HepG2 (cell line): Measurements from ENCODE around the gene CENPB. TPM values are rescaled to one million over a fixed set of nuclear protein-coding genes. Genes with fewer than 3 reads are reported as not detected.
A peak's percentile ranks its signal among the peaks of the same experiment; 100 is the strongest.

Source experiments
- ATF1 ChIP-seq: IDR thresholded peaks from 2 replicates; pipeline ENCODE4 v1.6.1; 2016; ENCODE audit warnings: mild to moderate bottlenecking, control low read depth
- CBX5 ChIP-seq: sonication (generic); formaldehyde crosslinking; IDR thresholded peaks from 2 replicates; pipeline ENCODE4 v1.4.0; 2020; ENCODE audit warnings: missing genetic modification reagents, borderline replicate concordance
- CTCF ChIP-seq: sonication (generic); formaldehyde crosslinking; IDR thresholded peaks from 2 replicates; pipeline ENCODE4 v1.5.0; 2020; ENCODE audit warnings: mild to moderate bottlenecking, missing genetic modification reagents, moderate library complexity
- KAT8 ChIP-seq: IDR thresholded peaks from 2 replicates; pipeline ENCODE4 v1.6.1; 2016; ENCODE audit warnings: missing genetic modification reagents, missing compliant biosample characterization
- NCOA5 ChIP-seq: sonication (generic); formaldehyde crosslinking; IDR thresholded peaks from 2 replicates; pipeline ENCODE4 v1.4.0; 2020; ENCODE audit warnings: missing genetic modification reagents
- RNF219 ChIP-seq: sonication (generic); formaldehyde crosslinking; IDR thresholded peaks from 2 replicates; pipeline ENCODE4 v1.5.0; 2020; ENCODE audit warnings: mild to moderate bottlenecking, missing genetic modification reagents
- SP2 ChIP-seq: sonication (generic); formaldehyde crosslinking; IDR thresholded peaks from 2 replicates; pipeline ENCODE4 v1.5.1; 2020; ENCODE audit warnings: mild to moderate bottlenecking, missing genetic modification reagents
- ZFP82 ChIP-seq: sonication (generic); formaldehyde crosslinking; IDR thresholded peaks from 2 replicates; pipeline ENCODE4 v1.5.1; 2020; ENCODE audit warnings: mild to moderate bottlenecking, missing genetic modification reagents, borderline replicate concordance
- ZNF33B ChIP-seq: sonication (generic); formaldehyde crosslinking; IDR thresholded peaks from 2 replicates; pipeline ENCODE4 v1.5.1; 2020; ENCODE audit warnings: mild to moderate bottlenecking, missing genetic modification reagents
- ZNF362 ChIP-seq: sonication (generic); formaldehyde crosslinking; IDR thresholded peaks from 2 replicates; pipeline ENCODE4 v1.4.0; 2020; ENCODE audit warnings: missing genetic modification reagents, mild to moderate bottlenecking, borderline replicate concordance
- ZNF770 ChIP-seq: sonication (generic); formaldehyde crosslinking; IDR thresholded peaks from 2 replicates; pipeline ENCODE4 v1.5.0; 2020; ENCODE audit warnings: mild to moderate bottlenecking, missing genetic modification reagents
- ZNF816 ChIP-seq: sonication (generic); formaldehyde crosslinking; IDR thresholded peaks from 2 replicates; pipeline ENCODE4 v1.8.0; 2022; ENCODE audit warnings: missing genetic modification reagents, mild to moderate bottlenecking, borderline replicate concordance
- ZNF891 ChIP-seq: sonication (generic); formaldehyde crosslinking; IDR thresholded peaks from 2 replicates; pipeline ENCODE4 v1.5.0; 2020; ENCODE audit warnings: mild to moderate bottlenecking, missing genetic modification reagents
- polyA plus RNA-seq, 8 experiments: library from polyadenylated mRNA; depleted of rRNA in 3 of 8; stranded (reverse) in 7 of 8; unstranded in 1 of 8; fragments of >200 nt; fragmentation: Illumina TruSeq in 4 of 8; extraction: Trizol in 4 of 8; gene quantifications; 2 replicates each; pipeline versions ENCODE4 v1.2.1 to v1.2.3, GENCODE V29; 2011 to 2016; ENCODE audit warnings: low read depth in 4 of 8, missing spikeins in 1 of 8, mixed read lengths in 1 of 8; ENCODE audit not compliant: insufficient read depth in 1 of 8
- total RNA-seq, 5 experiments: library from RNA; depleted of rRNA; stranded (reverse); fragments of >200 nt; fragmentation: Illumina TruSeq; extraction: Trizol; gene quantifications; 2 replicates each; pipeline ENCODE4 v1.2.3, GENCODE V29; 2016; ENCODE audit warnings: low read depth in 1 of 5
- TF ChIP-seq, protein P1 (sequence below): sonication (generic); formaldehyde crosslinking; IDR thresholded peaks from 2 replicates; pipeline ENCODE4 v1.4.0; 2020; ENCODE audit warnings: missing genetic modification reagents
- TF ChIP-seq, protein P2 (sequence below): sonication (generic); formaldehyde crosslinking; IDR thresholded peaks from 2 replicates; pipeline ENCODE4 v1.5.0; 2020; ENCODE audit warnings: missing genetic modification reagents, mild to moderate bottlenecking, borderline replicate concordance

CENPB gene
- total and polyA plus RNA-seq, 2 of the 13 experiments (the other 11 are each of a cell fraction or from before 2014, with no cell fraction given): 10.4 to 54.5 TPM

DNA sequence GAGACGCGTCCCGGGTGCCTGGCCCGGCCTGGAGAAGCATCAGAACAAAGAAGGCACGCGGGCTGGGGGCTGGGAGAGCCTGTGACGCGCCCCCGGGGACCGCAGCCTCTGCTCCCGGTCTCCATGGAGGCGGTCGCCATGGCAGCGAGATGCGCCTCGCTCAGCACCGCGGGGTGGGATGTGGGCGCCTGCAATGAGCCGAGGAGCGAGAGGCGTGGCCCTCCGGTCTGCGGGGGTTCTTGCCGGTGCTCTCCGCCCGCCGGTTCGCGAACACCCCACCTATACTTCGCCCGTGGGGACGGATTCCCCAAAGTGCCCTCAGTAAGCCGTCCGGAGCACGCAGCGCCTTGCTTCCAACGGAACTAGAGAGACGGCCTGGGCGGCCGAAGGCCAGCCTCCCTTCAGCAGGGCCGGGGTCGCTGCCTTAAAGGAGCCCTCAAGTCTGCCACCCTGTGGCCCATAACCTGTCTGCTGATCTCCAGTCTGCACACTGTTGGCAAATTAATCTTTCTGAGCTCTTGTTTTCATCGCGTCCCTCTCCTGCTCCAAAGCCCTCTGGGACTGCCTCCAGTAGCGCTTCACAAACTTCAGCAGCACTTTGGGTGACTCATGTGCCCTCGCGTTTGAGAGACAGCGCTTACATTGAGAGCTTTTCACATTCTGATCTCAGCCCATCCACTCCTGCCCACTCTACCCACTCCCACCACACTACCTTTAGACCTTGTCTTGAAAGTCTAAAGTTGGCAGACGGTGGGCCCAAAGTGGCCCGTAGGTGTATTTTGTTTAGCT lies 18.0 kb downstream of the CENPB start (continued):
- TF ChIP-seq ZNF362 (CRISPR knock-in tag) (no peak), CBX5 (peak; percentile 56; the same call in 1 of the 2 replicates), KAT8 (CRISPR knock-in tag) (no peak), ZNF33B (CRISPR knock-in tag) (peak; percentile 14; the same call in 1 of the 2 replicates), ZFP82 (CRISPR knock-in tag) (0 out of 2 replicates have a peak, but pooled peaks have one; percentile 22), SP2 (CRISPR knock-in tag) (no peak), RNF219 (no peak), ATF1 (CRISPR knock-in tag) (no peak), NCOA5 (CRISPR knock-in tag) (no peak), CTCF (CRISPR knock-in tag) (peak; percentile 81), ZNF816 (CRISPR knock-in tag) (no peak), ZNF770 (CRISPR knock-in tag) (peak; percentile 88), ZNF891 (CRISPR knock-in tag) (peak; percentile 38; the same call in 1 of the 2 replicates)
- TF ChIP-seq, protein P1, sequence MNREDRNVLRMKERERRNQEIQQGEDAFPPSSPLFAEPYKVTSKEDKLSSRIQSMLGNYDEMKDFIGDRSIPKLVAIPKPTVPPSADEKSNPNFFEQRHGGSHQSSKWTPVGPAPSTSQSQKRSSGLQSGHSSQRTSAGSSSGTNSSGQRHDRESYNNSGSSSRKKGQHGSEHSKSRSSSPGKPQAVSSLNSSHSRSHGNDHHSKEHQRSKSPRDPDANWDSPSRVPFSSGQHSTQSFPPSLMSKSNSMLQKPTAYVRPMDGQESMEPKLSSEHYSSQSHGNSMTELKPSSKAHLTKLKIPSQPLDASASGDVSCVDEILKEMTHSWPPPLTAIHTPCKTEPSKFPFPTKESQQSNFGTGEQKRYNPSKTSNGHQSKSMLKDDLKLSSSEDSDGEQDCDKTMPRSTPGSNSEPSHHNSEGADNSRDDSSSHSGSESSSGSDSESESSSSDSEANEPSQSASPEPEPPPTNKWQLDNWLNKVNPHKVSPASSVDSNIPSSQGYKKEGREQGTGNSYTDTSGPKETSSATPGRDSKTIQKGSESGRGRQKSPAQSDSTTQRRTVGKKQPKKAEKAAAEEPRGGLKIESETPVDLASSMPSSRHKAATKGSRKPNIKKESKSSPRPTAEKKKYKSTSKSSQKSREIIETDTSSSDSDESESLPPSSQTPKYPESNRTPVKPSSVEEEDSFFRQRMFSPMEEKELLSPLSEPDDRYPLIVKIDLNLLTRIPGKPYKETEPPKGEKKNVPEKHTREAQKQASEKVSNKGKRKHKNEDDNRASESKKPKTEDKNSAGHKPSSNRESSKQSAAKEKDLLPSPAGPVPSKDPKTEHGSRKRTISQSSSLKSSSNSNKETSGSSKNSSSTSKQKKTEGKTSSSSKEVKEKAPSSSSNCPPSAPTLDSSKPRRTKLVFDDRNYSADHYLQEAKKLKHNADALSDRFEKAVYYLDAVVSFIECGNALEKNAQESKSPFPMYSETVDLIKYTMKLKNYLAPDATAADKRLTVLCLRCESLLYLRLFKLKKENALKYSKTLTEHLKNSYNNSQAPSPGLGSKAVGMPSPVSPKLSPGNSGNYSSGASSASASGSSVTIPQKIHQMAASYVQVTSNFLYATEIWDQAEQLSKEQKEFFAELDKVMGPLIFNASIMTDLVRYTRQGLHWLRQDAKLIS: no peak
- TF ChIP-seq, protein P2, sequence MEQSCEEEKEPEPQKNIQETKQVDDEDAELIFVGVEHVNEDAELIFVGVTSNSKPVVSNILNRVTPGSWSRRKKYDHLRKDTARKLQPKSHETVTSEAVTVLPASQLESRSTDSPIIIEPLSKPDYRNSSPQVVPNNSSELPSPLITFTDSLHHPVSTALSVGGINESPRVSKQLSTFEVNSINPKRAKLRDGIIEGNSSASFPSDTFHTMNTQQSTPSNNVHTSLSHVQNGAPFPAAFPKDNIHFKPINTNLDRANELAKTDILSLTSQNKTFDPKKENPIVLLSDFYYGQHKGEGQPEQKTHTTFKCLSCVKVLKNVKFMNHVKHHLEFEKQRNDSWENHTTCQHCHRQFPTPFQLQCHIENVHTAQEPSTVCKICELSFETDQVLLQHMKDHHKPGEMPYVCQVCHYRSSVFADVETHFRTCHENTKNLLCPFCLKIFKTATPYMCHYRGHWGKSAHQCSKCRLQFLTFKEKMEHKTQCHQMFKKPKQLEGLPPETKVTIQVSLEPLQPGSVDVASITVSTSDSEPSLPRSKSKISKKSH (CRISPR knock-in tag): no peak
